Measurements from ENCODE around the gene AKR1E2.
A peak's percentile ranks its signal among the peaks of the same experiment; 100 is the strongest.

AKR1E2 gene

GRCh38 chr10:4845766-4846165, 19.8 kb downstream of the AKR1E2 start:
- no peak for DNase-seq (ENCODE audit: low read depth)

- no peak for DNase-seq (ENCODE audit: low read depth)
These were observed 20.8 kb downstream of the AKR1E2 start for GRCh38 chr10:4846775-4847174.

- DNase-seq (ENCODE audit: low read depth) = peak; percentile 24
These were observed 21.8 kb downstream of the AKR1E2 start for GRCh38 chr10:4847561-4848355.

- DNase-seq (ENCODE audit: low read depth) = no peak
These were observed 22.5 kb downstream of the AKR1E2 start for GRCh38 chr10:4848356-4849041.

GRCh38 chr10:4849042-4849402, 23.0 kb downstream of the AKR1E2 start:
- DNase-seq (ENCODE audit: low read depth) = no peak

GRCh38 chr10:4849555-4850242, 23.7 kb downstream of the AKR1E2 start:
- DNase-seq (ENCODE audit: low read depth) = peak; percentile 83

GRCh38 chr10:4850397-4850796, 24.4 kb downstream of the AKR1E2 start:
- no peak for DNase-seq (ENCODE audit: low read depth)

GRCh38 chr10:4851176-4851575, 25.2 kb downstream of the AKR1E2 start:
- no peak for DNase-seq (ENCODE audit: low read depth)

GRCh38 chr10:4851846-4852245, 25.8 kb downstream of the AKR1E2 start:
- no peak for DNase-seq (ENCODE audit: low read depth)

- DNase-seq (ENCODE audit: low read depth) = no peak
These were observed 40.1 kb downstream of the AKR1E2 start for GRCh38 chr10:4865945-4866661.

- DNase-seq (ENCODE audit: low read depth) = no peak
These were observed 41.1 kb downstream of the AKR1E2 start for GRCh38 chr10:4867109-4867519.

- DNase-seq (ENCODE audit: low read depth) = no peak
These were observed 41.7 kb downstream of the AKR1E2 start for GRCh38 chr10:4867520-4868356.

GRCh38 chr10:4868357-4868657, 42.3 kb downstream of the AKR1E2 start:
- DNase-seq (ENCODE audit: low read depth) = no peak

GRCh38 chr10:4882704-4883078, 56.7 kb downstream of the AKR1E2 start:
- no peak for DNase-seq (ENCODE audit: low read depth)

GRCh38 chr10:4883079-4883739, 57.2 kb downstream of the AKR1E2 start:
- no peak for DNase-seq (ENCODE audit: low read depth)

- no peak for DNase-seq (ENCODE audit: low read depth)
These were observed 59.2 kb downstream of the AKR1E2 start for GRCh38 chr10:4885162-4885561.

GRCh38 chr10:4887501-4887900, 61.5 kb downstream of the AKR1E2 start:
- DNase-seq (ENCODE audit: low read depth) = no peak

GRCh38 chr10:4888236-4888635, 62.2 kb downstream of the AKR1E2 start:
- no peak for DNase-seq (ENCODE audit: low read depth)

- no peak for DNase-seq (ENCODE audit: low read depth)
These were observed 64.0 kb downstream of the AKR1E2 start for GRCh38 chr10:4889959-4890358.

- DNase-seq (ENCODE audit: low read depth) = no peak
These were observed 66.7 kb downstream of the AKR1E2 start for GRCh38 chr10:4892681-4893080.

- no peak for DNase-seq (ENCODE audit: low read depth)
These were observed 68.3 kb downstream of the AKR1E2 start for GRCh38 chr10:4894335-4894734.

Measured in GM04504 (cell line).